DND-41 (cell line): ENCODE measurements around the gene EIF3CL.
"Not testable (repeated sequence)": the region's sequence is repeated elsewhere in the genome, so short reads cannot be mapped to it uniquely, and the experiment has no call there.

Source experiments
- EZH2 ChIP-seq: IDR thresholded peaks from 3 replicates; pipeline ENCODE4 v1.6.1; 2012; ENCODE audit warnings: borderline replicate concordance, low read depth, mild to moderate bottlenecking, moderate library complexity, low read length, inconsistent platforms; ENCODE audit not compliant: severe bottlenecking
- TF ChIP-seq, protein P1 (sequence below): IDR thresholded peaks from 2 replicates; pipeline ENCODE4 v1.5.1; 2012; ENCODE audit warnings: borderline replicate concordance, low read length, moderate library complexity, mild to moderate bottlenecking; ENCODE audit not compliant: poor library complexity, severe bottlenecking; ENCODE audit errors: extremely low read depth

- TF ChIP-seq, protein P1, sequence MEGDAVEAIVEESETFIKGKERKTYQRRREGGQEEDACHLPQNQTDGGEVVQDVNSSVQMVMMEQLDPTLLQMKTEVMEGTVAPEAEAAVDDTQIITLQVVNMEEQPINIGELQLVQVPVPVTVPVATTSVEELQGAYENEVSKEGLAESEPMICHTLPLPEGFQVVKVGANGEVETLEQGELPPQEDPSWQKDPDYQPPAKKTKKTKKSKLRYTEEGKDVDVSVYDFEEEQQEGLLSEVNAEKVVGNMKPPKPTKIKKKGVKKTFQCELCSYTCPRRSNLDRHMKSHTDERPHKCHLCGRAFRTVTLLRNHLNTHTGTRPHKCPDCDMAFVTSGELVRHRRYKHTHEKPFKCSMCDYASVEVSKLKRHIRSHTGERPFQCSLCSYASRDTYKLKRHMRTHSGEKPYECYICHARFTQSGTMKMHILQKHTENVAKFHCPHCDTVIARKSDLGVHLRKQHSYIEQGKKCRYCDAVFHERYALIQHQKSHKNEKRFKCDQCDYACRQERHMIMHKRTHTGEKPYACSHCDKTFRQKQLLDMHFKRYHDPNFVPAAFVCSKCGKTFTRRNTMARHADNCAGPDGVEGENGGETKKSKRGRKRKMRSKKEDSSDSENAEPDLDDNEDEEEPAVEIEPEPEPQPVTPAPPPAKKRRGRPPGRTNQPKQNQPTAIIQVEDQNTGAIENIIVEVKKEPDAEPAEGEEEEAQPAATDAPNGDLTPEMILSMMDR: not testable (repeated sequence)
- TF ChIP-seq EZH2: not testable (repeated sequence)
These were observed 21.3 kb downstream of the EIF3CL start for GRCh38 chr16:28382177-28382867.
